Hematopoietic multipotent progenitor cell treated with erythropoietin and hydrocortisone succinate and interleukin-3 and kit ligand, for 17 days (in vitro differentiated cells): ENCODE data around the gene XIRP2.

Experiments used
- DNase-seq: peaks from one replicate; pipeline ENCODE4 v3.0.0-alpha.2; 2015; ENCODE audit warnings: low spot score

Gene XIRP2

GRCh38 chr2:167134381-167135072, 246.2 kb downstream of the XIRP2 start:
- DNase-seq = no peak

DNA sequence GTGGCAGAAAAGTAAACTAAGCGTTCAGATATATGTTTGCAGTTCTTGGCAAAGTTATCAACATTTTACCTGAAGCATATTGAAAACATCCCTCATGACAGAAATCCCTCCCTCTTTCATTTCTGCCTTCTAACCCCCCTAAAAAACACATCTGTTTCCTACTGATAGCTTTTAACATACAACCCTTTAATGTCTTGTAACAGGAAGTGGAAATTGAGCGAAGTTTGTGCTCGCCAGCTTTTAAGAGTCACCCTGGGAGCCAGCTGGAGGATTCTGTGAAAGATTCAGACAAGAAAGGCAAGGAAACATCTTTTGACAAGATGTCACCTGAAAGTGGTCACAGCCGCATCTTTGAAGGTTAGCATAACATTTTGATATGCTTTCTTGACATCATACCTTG, 247.4 kb downstream of the XIRP2 start:
- no peak for DNase-seq

- DNase-seq = no peak
Measured at GRCh38 chr2:167136879-167137596, 248.8 kb downstream of the XIRP2 start.

- no peak for DNase-seq
Measured at GRCh38 chr2:167140330-167140729, 252.1 kb downstream of the XIRP2 start.

DNA sequence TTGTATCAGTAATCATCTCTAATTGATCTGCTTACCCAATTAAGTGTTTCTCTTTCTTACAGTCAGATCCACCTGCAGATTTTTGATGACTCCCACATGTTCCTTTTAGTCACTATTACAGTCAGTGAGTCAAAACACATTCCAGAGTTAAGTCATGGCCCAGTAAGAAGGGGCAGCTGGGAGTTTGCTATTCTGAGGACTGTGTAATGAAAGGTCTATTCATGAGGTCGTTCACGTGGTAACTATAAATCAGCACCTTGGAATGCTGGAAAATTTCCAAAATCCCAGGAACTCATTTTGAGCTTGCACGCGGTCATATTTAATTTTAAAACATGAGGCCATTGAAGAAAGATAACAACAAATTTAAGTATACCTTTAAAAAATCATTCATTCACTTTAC, 252.5 kb downstream of the XIRP2 start:
- DNase-seq = no peak

DNA sequence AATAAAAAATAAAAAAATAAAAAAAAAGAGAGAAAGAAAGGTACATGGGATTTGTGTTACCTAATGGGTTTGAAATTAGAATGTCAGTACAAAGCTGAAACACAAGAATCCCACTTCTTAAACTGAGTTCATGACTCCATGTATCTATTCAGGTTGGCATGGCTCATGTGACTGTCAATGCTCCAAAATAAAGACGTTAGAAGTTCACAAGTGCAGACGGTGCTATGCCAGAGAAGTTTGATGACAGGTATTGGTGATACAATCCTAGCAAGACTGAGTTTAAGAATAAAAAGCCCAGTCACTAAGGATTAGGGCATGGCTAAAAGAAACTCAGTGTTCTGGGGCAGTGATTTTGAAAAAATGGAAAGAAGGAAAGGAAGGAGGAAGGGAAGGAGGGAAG, 254.3 kb downstream of the XIRP2 start:
- no peak for DNase-seq

DNA sequence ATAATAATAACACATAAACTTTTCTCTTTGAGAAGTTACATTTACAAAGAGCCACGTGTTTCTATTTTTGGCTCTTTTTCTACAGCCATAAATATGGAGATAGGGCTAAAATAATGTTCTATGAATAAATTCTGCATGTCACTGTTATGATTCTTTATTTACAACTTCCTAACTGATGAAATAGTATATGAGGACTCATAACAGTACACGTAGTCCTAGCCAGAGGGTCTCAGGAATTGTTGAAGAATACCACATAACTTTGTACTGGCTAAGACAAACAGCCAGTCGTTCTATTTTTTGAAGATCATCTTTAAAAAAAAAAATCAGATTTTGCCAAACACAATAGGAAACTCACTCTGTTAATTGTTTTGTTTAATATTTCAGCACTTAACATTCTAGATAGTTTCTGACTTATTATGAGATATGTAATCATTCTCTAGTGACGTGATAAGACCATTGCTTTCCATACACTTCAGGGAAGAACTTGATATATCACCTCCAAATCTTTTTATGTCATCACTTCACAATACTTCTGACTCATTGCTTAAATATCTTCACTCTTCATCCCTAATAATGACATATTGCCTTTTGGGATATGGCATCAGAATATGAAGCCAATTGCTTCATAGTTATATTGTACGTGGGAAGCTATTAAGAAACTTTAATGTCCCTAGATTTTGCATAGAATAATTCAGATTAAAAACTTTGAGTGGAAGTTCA, 256.1 kb downstream of the XIRP2 start:
- no peak for DNase-seq

DNA sequence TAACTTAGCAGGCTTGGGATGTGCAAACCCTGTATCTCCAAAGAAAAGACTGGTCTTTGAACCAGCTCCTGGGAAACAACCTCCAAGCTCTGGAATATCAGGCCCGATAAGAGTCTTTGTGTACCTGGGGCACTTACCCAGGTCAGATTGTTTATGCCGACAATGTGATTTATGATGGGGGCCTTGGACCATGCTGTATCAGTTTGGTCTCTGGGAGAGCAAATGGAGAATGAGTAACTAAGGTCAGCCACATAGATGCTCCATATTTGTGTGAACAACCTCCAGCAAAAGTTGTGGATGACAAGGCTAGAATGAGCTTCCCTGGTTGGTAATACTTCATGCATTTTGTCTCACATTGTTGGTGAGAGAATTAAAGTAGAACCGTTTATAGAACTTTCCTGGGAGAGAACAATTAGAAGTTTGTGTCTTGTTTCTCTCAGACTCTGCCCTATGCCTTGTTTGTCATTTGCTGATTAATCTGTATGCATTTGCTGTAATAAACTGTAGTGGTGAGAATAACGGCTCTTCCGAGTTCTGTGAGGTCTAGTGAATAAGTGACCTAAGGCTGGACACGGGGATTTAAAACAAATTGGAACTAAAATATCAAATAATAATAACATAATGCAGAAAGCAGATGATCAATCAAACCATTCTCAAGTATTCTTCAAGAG, 259.1 kb downstream of the XIRP2 start:
- no peak for DNase-seq

DNA sequence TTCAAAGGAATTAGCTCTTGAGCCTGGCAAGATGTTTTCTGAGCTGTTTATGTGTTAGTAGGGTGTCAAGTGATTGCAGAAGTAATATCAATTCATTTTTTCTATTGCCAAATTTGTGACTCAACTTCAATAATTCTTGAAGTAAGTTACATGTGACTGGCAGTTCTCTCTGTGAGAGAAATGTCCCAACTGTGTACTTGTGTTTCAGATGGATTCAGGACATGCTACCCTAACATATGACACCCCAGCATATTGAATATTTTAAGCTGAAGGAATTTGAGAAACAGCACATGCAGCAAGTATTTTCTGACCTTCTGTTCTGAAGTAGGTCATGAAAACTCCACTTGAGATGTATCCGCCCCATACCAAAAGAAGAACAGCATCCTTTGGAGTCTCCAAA, 263.6 kb downstream of the XIRP2 start:
- DNase-seq = no peak

- DNase-seq = no peak
Measured at GRCh38 chr2:167157523-167157922, 269.2 kb downstream of the XIRP2 start.

DNA sequence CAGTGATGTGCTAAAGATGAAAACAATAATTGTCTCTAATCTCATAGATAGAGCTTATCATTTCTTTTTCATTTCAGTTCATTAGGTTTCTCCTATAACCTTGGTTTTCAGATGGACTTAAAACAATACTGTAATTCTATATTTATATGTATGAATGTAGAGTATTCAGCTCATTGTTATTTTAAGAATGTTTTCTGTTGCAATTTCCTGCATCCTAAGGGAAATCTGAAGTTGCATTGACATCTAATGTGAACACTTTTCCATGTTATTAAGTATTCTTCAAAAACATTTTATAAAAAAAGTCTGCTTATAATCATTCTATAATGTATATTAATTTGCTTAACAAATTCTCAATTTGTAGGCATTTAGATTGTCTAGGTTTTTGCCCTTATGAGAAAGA, 288.9 kb downstream of the XIRP2 start:
- DNase-seq = no peak

DNA sequence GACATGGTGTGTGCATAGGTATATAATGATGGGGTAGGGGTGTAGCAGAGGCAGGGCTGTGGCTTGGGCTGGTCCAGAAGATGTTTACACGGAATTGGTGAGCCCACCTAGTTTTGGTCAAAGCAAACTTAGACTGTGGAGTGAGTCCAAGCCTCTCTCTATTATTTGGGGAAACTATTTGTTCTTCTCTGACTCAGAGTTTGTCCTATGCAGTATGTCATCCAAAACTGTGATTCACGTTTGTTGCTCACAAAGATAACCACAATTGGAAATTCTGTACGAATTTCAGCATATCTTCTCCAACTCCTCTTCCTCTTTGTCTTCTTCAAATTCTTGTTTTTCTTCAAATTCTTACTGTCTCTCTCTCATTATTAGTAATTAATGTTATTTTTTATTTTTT, 292.9 kb downstream of the XIRP2 start:
- DNase-seq = no peak

- no peak for DNase-seq
Measured at GRCh38 chr2:167181688-167182087, 293.4 kb downstream of the XIRP2 start.

GRCh38 chr2:167182403-167182802, 294.1 kb downstream of the XIRP2 start:
- DNase-seq = no peak

- no peak for DNase-seq
Measured at GRCh38 chr2:167183931-167184330, 295.7 kb downstream of the XIRP2 start.

GRCh38 chr2:167186465-167186864, 298.2 kb downstream of the XIRP2 start:
- DNase-seq = no peak

DNA sequence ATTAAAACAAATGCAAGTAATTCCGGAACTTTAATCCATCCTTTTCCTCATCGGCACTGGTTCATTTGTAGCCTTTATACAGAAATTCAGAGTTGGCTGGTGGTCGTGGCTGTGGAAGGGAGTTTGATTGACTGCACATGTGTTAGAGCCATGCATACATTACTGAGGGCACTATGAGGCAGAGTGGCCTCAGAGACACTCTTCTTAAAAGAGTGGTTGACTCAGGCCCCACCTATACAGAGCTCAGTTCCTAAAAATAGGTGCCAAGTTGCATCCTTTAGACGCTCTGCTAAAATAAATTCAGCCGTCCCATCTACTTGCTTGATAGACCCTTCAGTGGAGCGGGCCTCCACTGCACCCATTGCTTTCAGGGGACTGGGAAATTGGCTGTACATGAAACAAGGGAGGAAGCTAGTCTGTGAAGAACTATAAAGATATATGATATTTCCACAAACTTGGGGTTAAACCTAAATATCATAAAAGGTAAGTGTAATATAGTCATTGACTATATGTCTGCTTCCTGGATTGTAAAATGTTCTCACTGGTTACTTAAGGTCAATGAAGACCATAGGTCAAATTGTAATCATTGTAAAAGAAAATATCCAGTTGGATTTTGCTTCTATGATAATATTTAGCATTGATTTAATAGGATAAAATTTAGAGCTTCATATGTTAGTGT, 298.9 kb downstream of the XIRP2 start:
- DNase-seq = no peak

GRCh38 chr2:167187978-167188967, 300.0 kb downstream of the XIRP2 start:
- DNase-seq = no peak

DNA sequence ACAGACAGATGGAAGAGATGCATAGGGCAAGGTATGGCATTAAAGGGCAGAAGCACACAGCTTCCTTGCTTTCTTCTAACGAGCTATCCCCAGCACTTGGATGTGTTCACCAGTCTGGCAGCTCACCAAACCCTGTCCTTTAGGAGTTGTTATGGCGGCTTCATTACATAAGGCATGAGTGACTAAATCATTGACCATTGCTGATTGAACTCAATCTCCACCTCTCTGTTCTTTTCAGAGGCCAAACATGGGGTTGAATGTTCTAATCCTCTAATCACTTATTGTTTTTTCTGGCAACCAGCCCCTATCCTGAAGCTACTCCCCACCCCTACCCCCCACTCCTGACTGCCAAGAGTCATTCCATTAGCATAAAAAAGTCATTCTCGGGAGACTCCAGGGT, 301.8 kb downstream of the XIRP2 start:
- DNase-seq = no peak

- no peak for DNase-seq
Measured at GRCh38 chr2:167191588-167191987, 303.3 kb downstream of the XIRP2 start.

DNA sequence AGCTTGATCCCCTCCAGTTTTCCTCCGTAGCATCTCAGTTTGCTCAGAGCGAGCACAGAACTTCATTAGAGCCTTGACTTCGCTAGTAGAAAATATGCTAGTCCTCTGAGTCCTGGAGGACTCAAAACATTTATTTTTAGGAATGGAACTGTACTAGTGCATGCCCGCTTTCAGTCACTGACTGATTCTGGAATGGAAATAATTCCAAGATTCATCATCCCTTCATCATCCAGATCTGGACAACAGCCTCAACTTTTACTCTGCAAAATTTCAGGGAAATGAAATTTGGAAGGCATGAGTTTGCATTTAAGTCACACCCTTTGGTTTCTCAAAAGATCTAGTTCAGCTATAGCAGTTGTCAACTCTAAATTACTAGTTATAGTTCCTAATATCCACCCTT, 304.6 kb downstream of the XIRP2 start:
- DNase-seq = no peak
